Stomach (tissue), 19 donors: ENCODE measurements around the gene PPP3R2. TPM values are rescaled to one million over a fixed set of nuclear protein-coding genes. Genes with fewer than 3 reads are reported as not detected.
A peak's percentile ranks its signal among the peaks of the same experiment; 100 is the strongest.

Source experiments
- DNase-seq, 2 donors: peaks; one replicate each; pipeline versions ENCODE4 v3.0.0 to v3.0.0-alpha.2; 2013 to 2019
- H3K27ac ChIP-seq, 5 donors: fragments of 200-600 bp in 4 of 5; sonication (generic) in 4 of 5; one replicate each; pipeline ENCODE4 v1.5.1; 2013 to 2019; ENCODE audit warnings: mild to moderate bottlenecking in 1 of 5, moderate library complexity in 1 of 5
- H3K27me3 ChIP-seq, 3 donors: fragments of 200-600 bp; sonication (generic); one replicate each; pipeline ENCODE4 v1.5.1; 2017 to 2019; ENCODE audit warnings: mixed run types in 1 of 3
- H3K36me3 ChIP-seq, 4 donors: fragments of 200-600 bp; sonication (generic); 1 replicate in 3 of 4; 2 replicates in 1 of 4; pipeline ENCODE4 v1.5.1; 2016 to 2019
- H3K4me1 ChIP-seq, 4 donors: fragments of 200-600 bp; sonication (generic); one replicate each; pipeline ENCODE4 v1.5.1; 2016 to 2019
- H3K4me3 ChIP-seq, 4 donors: fragments of 200-600 bp; sonication (generic) in 3 of 4; one replicate each; pipeline ENCODE4 v1.5.1; 2016 to 2019; ENCODE audit warnings: mild to moderate bottlenecking in 1 of 4
- H3K9me3 ChIP-seq, 4 donors: fragments of 200-600 bp; sonication (generic); one replicate each; pipeline ENCODE4 v1.5.1; 2016 to 2019
- CTCF ChIP-seq, 7 experiments: fragments of 450-650 bp in 4 of 7; fragments of 200-600 bp in 3 of 7; sonication (generic) in 3 of 7; IDR thresholded peaks; one replicate each; pipeline ENCODE4 v1.5.1; 2016 to 2019; ENCODE audit warnings: antibody characterized with exemption in 7 of 7, control low read depth in 2 of 7, mild to moderate bottlenecking in 1 of 7
- EP300 ChIP-seq: sonication (generic); formaldehyde crosslinking; IDR thresholded peaks from one replicate; pipeline ENCODE4 v1.6.1; 2017; ENCODE audit warnings: antibody characterized with exemption
- POLR2A ChIP-seq, 4 donors: fragments of 450-650 bp; IDR thresholded peaks; one replicate each; pipeline ENCODE4 v1.6.1; 2016; ENCODE audit warnings: antibody characterized with exemption in 4 of 4, control low read depth in 2 of 4, mild to moderate bottlenecking in 1 of 4, moderate library complexity in 1 of 4
- POLR2AphosphoS5 ChIP-seq, 3 donors: sonication (generic); formaldehyde crosslinking; IDR thresholded peaks; one replicate each; pipeline ENCODE4 v1.6.1; 2016; ENCODE audit warnings: antibody characterized with exemption in 3 of 3
- WGBS, 5 donors: extraction: QIAGEN DNeasy Blood & Tissue Kit in 3 of 5; methylation state at CpG; one replicate each; pipeline versions ENCODE4 v1.1.5 to v1.1.7; 2013 to 2018; 5-methylcytosine and 5-hydroxymethylcytosine counted together
- intact Hi-C: fragments of 100-400 bp; cut with DNase I; formaldehyde crosslinking; loops from one replicate; pipeline ENCODE4 v1.15.1; 2023; ENCODE audit warnings: low total_unique reads
- long read RNA-seq, 10 donors: transcript quantifications; one replicate each; lab custom pipeline, GENCODE V29; 2026
- polyA plus RNA-seq, 3 donors: library from polyadenylated mRNA; stranded (reverse); fragments of 200-250 nt; gene quantifications; one replicate each; pipeline ENCODE4 v1.2.3, GENCODE V29; 2013
- total RNA-seq, 5 donors: library from RNA; depleted of rRNA; stranded (reverse); fragments of >200 nt; gene quantifications; one replicate each; pipeline versions ENCODE4 v1.1.0 to v1.2.3, GENCODE V29; 2014 to 2016
- donor health status: healthy with polysubstance abuse.
- donor health status: Bipolar disorder and iron deficiency.
- donor health status: healthy.

PPP3R2 gene, protein sequence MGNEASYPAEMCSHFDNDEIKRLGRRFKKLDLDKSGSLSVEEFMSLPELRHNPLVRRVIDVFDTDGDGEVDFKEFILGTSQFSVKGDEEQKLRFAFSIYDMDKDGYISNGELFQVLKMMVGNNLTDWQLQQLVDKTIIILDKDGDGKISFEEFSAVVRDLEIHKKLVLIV
- total RNA-seq = not detected
- not detected for polyA plus RNA-seq
- long read RNA-seq, donor 1 = 0 reads
- long read RNA-seq, donor 2, partial matches to known transcripts = 0 of 1 reads
- long read RNA-seq, donor 2, other reads (novel, unspliced or antisense) = 0 of 1 reads
- long read RNA-seq, donor 3 = 0 reads
- long read RNA-seq, donor 4 = 0 reads
- long read RNA-seq, donor 5 = 0 reads
- long read RNA-seq, donor 6 = 0 reads
- long read RNA-seq, donor 7 = 0 reads
- long read RNA-seq, donor 8 = 0 reads
- long read RNA-seq, donor 9, partial matches to known transcripts = 0 of 2 reads
- long read RNA-seq, donor 9, other reads (novel, unspliced or antisense) = 0 of 2 reads
- long read RNA-seq, donor 10 = 0 reads

DNA sequence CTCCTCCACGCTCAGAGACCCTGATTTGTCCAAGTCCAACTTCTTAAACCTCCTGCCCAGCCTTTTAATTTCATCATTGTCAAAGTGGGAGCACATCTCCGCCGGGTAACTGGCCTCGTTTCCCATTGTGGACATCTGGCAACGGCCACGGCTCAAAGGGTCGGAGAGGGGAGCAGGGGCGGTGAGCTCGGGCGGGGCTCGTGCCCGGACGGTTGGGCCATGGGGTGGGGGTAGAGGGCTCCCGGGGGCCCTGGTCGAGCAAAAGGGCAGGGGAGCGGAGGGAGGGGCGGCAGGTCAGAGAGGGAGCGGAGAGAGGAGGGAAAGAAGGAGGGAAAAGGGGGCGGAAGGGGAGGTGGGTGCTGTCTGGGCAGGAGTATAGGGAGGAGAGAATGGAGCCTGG lies at the start of gene PPP3R2:
TSS of gene PPP3R2 (minus strand) at position 174 of the 400 bp plus-strand sequence. CDS start at position 126, 48 bp downstream.
- Histone ChIP-seq H3K9me3 (no peaks in the 10 kb centered on the region), H3K36me3 (no peaks in the 10 kb centered on the region), H3K4me1 (no peaks in the 10 kb centered on the region), H3K27ac (no peak within 1 kb of the TSS), H3K27me3 (peaks cover 0 to 10% (median 0%) of the 10 kb centered on the region in 3 donors), H3K4me3 (no peak within 1 kb of the TSS)
- no peak for TF ChIP-seq POLR2A (IDR thresholded peaks at IDR 0.05)
- TF ChIP-seq CTCF (IDR thresholded peaks at IDR 0.05) = no peak
- intact Hi-C loops = no loop called here
- WGBS, 5 donors = 80 to 93% (median 87%) methylated on average over 18 to 19 of the region's 19 CpGs
- DNase-seq = no peak

DNA sequence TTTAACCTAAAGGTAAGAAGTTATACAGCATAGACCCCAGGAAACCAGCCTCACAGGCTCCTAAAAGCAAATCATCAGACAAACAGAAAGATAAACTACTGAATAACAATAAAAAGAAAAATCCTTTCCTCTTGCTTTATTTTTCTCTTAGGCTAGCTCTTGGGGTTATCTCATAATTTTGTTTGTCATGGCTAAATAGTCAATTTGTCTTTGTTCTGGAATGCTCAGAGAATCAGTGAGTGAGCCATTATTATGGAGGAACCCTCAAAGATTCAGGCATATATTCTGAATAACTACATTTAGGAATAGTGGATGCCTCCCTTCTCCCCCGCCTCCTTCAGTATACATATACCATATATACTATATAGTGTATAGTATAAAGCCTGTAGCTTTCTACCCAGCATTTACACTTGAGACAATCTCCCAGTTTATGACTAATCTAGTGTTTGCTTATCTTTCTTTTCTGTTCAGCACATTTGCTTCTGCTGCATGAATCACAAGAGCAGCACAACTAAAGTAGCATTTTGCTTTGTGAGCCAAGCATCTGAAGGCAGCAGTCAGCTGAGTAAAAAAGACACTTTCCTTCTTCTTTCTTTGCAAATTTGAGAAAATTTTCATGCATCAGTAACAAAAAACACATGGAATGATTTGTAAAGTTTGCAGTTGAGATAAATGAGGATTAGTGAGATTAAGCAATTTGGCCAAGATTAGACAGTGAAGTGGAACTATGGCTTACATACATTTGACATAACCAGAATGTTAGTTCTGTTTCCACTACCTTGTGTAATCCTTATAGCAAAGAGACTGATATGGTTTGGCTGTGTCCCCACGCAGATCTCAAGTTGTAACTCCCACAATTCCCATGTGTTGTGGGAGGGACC lies 45.3 kb upstream of the PPP3R2 start:
- H3K36me3 ChIP-seq = no peaks in the 10 kb centered on the region
- peaks cover 0 to 11% (median 5%) of the 10 kb centered on the region in 4 donors for H3K9me3 ChIP-seq
- peak in 1 of 2 donors; percentile 13 for DNase-seq
- no peak for TF ChIP-seq CTCF (IDR thresholded peaks at IDR 0.05)
- no peak for TF ChIP-seq POLR2A (IDR thresholded peaks at IDR 0.05)
- TF ChIP-seq EP300 = no peak
- TF ChIP-seq POLR2AphosphoS5 (IDR thresholded peaks at IDR 0.05) = no peak
- no peak overlapping the region for H3K4me3 ChIP-seq
- peaks cover 0 to 11% (median 0%) of the 10 kb centered on the region in 4 donors for H3K4me1 ChIP-seq
- H3K27me3 ChIP-seq = no peaks in the 10 kb centered on the region
- WGBS, 5 donors = 63 to 73% (median 71%) methylated on average over 2 of the region's 2 CpGs
- intact Hi-C loops = no loop called here
- H3K27ac ChIP-seq = no peak overlapping the region

DNA sequence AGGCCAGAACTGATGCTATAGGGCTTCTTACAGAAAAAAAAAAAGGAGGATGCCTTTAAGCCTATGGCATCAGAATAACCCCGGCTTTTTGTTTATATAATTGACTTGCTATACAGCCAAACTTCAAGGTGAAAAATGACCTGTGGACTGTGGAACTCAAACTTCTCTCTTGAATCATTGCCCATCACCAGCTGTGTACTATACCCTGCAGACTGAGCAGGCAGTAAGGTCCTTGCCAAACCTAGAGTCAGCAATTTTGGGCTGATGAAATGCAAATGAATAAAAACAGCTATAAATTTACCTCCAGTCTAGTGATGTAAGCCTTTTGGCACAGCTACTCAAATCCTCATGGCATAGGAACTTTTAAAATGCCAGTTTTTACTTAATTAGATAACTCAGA lies 44.5 kb upstream of the PPP3R2 start:
- Histone ChIP-seq H3K9me3 (peaks cover 0 to 11% (median 5%) of the 10 kb centered on the region in 4 donors), H3K27me3 (no peaks in the 10 kb centered on the region), H3K27ac (no peak overlapping the region), H3K36me3 (no peaks in the 10 kb centered on the region), H3K4me3 (no peak overlapping the region), H3K4me1 (peaks cover 0 to 11% (median 0%) of the 10 kb centered on the region in 4 donors)
- DNase-seq = peak in 1 of 2 donors; percentile 20
- WGBS, 5 donors = 8 to 29% (median 11%) methylated on average over 1 of the region's 1 CpG
- intact Hi-C loops = no loop called here
- TF ChIP-seq EP300 = no peak
- no peak for TF ChIP-seq CTCF (IDR thresholded peaks at IDR 0.05)

DNA sequence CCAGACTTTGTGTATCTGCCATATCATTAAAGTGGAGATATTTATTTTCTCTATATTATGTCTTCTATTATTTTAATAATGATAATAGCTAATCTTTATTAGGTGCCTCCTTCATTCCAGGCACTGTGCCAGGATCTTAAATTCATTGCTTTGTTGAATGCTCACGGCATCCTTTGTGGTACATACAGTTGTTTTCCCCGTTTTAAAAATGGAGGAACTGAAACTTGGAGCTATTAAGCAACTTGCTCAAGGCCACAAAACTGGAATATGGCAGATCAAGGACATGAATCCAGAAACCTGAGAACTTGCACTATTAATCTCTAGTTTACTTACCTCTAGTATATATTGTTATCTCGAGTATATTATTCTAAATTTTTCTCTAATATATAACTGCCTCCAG lies 41.5 kb upstream of the PPP3R2 start:
- no peak for DNase-seq
- WGBS, 5 donors = 53 to 81% (median 69%) methylated on average over 3 of the region's 3 CpGs
- Histone ChIP-seq H3K36me3 (no peaks in the 10 kb centered on the region), H3K9me3 (no peaks in the 10 kb centered on the region), H3K27ac (no peak overlapping the region), H3K4me3 (no peak overlapping the region), H3K27me3 (no peaks in the 10 kb centered on the region), H3K4me1 (peaks cover 0 to 11% (median 0%) of the 10 kb centered on the region in 4 donors)
- intact Hi-C loops = no loop called here
- no peak for TF ChIP-seq POLR2A (IDR thresholded peaks at IDR 0.05)
- no peak for TF ChIP-seq CTCF (IDR thresholded peaks at IDR 0.05)
- TF ChIP-seq EP300 = no peak
- TF ChIP-seq POLR2AphosphoS5 (IDR thresholded peaks at IDR 0.05) = no peak
